ENCODE results near the gene MNAT1. TPM values are rescaled to one million over a fixed set of nuclear protein-coding genes. Genes with fewer than 3 reads are reported as not detected.
A peak's percentile ranks its signal among the peaks of the same experiment; 100 is the strongest.

Gene MNAT1
- total and polyA plus RNA-seq, 9 of the 15 experiments (the other 6 are each of a cell fraction or from before 2014, with no cell fraction given), result 37.8 to 83.3 (median 60.4) TPM

- no peak for TF ChIP-seq ZNF518B (CRISPR knock-in tag; IDR thresholded peaks at IDR 0.05)
Measured at GRCh38 chr14:60867503-60868172, 133.1 kb downstream of the MNAT1 start (continued).

- in situ Hi-C loops (cut with MboI) (no loop called here), intact Hi-C loops (cut with micrococcal nuclease) (no loop called here)
- H3K36me3 ChIP-seq (ENCODE audit: control insufficient read depth, insufficient read depth, low read length), result peaks cover 5% of the 10 kb centered on the region; the same call in 1 of the 3 replicates
- POLR2A ChIA-PET, result no interaction called here
- no peaks in the 10 kb centered on the region for H3K27me3 ChIP-seq (ENCODE audit: control insufficient read depth in 2 of 2, insufficient read depth in 2 of 2, low read length in 2 of 2)
- H2AFZ ChIP-seq (ENCODE audit: low read depth, low read length), result no peak overlapping the region
- H3K27ac ChIP-seq (ENCODE audit: extremely low read depth, low read depth, low read length), result no peak overlapping the region
- 44% methylated on average over 1 of the region's 1 CpG for WGBS (ENCODE audit: insufficient coverage, low coverage, missing lambda C conversion rate)
- TF ChIP-seq MAFF (IDR thresholded peaks at IDR 0.05; ENCODE audit: low read length), result peak; percentile 21; the same call in 1 of the 2 replicates
- TF ChIP-seq ZNF316 (IDR thresholded peaks at IDR 0.05), result peak; percentile 54
- TF ChIP-seq SMAD1 (IDR thresholded peaks at IDR 0.05; ENCODE audit: low read depth, low read length, partially characterized antibody), result no peak
- H3K79me2 ChIP-seq (ENCODE audit: control insufficient read depth, insufficient read depth, low read length), result no peaks in the 10 kb centered on the region
- H3K4me3 ChIP-seq, result no peak overlapping the region
- H3K4me2 ChIP-seq (ENCODE audit: insufficient read depth, low read length), result no peak overlapping the region
- no TSS peak for BruUV-seq (replicated peaks)
- CTCF ChIA-PET (ENCODE audit: low intra/inter-chr PET ratio), result no interaction called here
- no peaks in the 10 kb centered on the region for H3K4me1 ChIP-seq (replicated peaks in 1 of 2; ENCODE audit: control insufficient read depth in 2 of 2, insufficient read depth in 2 of 2, low read length in 2 of 2)
- H4K20me1 ChIP-seq (replicated peaks; ENCODE audit: control insufficient read depth, insufficient read depth, low read length), result no peaks in the 10 kb centered on the region
- no peaks in the 10 kb centered on the region for H3K9me3 ChIP-seq (replicated peaks; ENCODE audit: control insufficient read depth, insufficient read depth, low read depth, low read length)
- FAIRE-seq, result no peak
- DNase-seq (ENCODE audit: extremely low read depth in 1 of 4, low spot score in 3 of 4), result no peak
- ATAC-seq, result no peak
- H3K9me1 ChIP-seq (ENCODE audit: control insufficient read depth, insufficient read depth, low read length), result no peaks in the 10 kb centered on the region
- H3K9ac ChIP-seq (ENCODE audit: insufficient read depth in 1 of 2, low read depth in 2 of 2, low read length in 2 of 2), result no peak overlapping the region
Measured at GRCh38 chr14:60878121-60878520, 143.6 kb downstream of the MNAT1 start.

Data from K562 (cell line).